ENCODE results near the gene PPP1R2B.
"Not testable (repeated sequence)": the region's sequence is repeated elsewhere in the genome, so short reads cannot be mapped to it uniquely, and the experiment has no call there.

Gene PPP1R2B

DNA sequence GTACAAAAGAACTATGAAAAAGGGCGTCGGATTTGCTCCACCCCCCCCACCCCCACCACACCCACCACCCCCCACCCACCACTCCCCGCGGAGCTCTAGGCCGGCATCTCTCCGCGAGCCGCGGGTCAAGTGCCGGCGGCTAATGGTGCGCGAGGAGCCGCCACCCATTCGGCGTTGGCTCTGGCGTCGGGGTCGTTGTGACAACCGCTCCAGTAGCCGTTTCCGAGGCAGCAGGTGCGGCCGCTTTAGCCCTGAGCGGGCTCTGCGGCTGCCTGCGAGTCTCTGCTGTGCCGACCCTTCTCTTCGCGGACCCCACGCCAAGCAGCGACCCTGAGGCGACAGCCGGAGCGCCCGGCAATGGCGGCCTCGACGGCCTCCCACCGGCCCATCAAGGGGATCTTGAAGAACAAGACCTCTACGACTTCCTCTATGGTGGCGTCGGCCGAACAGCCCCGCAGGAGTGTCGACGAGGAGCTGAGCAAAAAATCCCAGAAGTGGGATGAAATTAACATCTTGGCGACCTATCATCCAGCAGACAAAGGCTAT is at the start of gene PPP1R2B:
Gene PPP1R2B (plus strand): TSS at position 90 of the 546 bp plus-strand sequence. CDS start 268 bp downstream, at position 358.
- DNase-seq: no peak

DNA sequence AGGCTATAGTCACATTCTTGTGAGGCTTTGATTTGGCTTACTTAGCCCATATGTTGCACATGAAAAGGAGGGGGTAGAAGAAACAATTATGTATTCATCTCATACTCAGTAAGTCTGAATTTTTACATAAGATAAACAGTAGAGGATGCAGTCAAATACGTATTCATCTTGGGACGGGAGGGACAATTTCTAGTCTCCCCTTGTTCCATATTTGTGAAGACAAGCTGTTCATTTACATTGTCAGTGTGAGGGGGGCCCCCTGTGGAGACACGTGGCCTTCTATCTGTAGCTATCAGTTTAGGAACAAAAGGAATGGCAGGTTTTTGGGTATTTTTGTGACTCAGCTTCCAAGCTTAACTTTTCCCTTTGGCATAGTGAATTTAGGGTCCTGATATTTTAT is 49.2 kb upstream of the PPP1R2B start:
- no peak for DNase-seq

DNA sequence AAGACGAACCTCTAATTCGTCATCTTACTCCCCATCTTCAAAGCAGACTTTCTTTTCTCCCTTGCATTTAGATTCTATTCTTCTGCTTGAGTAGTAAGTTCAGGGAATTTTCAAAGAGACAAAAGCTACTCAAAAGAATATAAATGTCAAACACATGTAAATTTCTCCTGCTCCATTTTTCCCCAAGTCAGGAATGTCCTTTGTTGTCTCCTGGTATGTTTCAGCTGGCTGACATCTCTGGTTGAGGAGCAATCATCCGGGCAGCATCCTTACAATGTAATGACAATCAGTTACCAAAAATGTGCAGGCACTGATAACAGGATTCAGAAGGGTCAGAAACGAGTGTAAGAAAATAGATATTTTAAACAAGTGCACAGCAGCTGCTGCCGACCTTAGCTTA is 47.6 kb upstream of the PPP1R2B start:
- DNase-seq: no peak

DNA sequence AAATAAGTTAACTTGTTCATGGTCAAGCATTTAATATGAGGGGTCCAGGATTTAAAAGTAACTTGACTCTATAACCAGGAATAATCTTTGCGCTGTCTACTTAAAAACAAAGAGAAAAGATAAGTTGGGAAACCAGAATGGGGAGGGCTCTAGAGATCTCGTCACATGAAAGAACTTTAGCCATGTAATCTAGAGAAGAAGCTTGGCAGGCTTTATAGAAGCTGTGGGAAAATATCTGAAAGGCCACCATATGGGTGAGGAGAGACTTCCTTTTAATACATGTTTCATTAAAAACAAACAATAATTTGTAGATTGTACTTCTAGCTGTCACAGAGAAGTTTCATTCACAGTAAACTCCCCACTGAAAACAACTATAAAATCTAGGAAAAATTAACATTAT is 46.7 kb upstream of the PPP1R2B start:
- no peak for DNase-seq

DNA sequence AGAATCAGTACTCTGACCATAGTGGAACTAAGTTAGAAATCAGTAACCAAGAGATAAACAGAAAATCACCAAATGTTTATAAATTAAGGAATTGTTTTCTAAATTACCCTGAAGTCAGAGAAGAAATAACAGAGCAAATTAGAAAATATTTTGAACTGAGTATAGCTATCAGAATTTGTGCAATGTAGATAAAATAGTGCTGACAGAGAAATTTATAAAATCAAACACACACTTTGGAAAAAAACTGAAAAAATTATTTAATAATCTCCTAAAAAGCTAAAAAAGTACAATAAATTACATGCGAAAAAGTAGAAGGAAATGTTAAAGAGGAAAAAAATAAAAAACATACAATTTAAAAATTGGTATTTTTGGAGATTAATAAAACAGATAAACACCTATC is 37.1 kb upstream of the PPP1R2B start:
- no peak for DNase-seq

DNA sequence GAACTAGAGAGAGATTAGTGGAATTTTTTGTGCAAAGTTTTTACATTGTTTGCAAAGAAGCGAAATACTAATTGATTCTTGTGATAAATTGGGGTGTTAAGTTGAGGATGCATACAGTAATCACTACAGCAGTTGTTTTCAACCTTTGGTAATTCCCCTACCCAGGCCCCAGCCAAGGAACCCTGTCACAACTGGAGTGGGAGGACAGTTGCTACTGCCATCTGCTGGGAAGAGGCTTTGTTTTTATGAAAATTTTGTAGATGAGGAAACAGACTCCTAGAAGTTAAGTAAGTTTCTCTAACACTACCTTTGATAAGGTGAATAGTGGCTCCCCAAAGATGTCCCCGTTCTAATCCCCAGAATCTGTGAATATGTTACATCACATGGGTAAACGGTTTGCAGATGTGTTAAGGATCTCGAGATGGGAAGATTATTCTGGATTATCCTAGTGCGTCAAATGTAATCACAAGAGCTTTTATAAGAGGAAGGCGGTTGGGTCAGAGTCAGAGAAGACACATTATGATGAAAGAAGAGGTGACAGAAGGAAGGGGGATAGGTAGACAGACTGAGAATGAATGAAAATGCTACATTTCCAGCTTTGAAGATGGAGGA is 34.0 kb upstream of the PPP1R2B start:
- peak; percentile 33 for DNase-seq

DNA sequence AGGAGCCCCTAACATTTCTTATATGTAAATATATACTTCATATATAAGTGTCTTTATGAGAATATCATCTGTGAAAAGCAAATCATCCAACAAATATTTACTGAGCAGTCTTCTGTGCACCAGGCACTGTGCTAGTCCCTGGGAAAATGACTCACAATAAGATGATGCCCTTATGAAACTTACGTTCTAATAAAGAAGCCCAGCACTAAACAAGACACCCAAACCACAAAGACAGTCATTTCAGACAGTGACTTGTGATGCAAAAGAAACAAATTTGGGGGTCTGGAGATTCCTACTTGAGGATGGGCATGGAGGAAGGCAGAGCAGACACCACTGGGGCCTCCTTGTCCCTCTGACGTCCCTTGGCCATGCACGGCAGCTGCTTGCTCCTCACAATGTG is 30.6 kb upstream of the PPP1R2B start:
- DNase-seq: no peak

DNA sequence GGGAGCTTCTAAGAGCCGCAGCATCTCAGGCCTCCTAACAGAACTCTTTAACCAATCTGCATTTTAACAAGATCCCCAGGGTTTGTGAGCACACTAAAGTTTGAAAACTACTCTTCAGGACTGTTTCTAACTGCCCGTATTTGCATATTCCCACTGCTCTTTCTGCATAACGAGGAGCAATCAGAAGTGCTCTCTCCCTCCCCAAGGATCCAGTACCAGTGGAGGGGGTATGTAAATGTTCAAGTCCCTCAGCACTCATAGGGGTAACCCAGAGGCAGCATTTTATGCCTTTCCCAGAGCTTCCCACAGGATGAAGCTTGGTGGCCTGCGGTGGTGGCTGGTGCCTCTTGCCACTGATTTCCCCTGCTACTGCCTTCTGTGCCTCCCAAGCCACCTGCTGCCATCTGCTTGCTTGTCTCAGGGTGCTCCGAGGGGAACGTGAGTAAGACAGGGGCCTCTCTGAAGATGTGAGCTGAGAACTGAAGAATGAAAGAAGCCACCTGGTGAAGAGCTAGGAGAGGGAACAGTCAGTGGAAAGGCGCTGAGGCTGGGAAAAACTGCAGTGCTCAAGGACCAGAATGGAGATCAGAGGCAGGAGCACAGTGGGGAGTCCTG is 30.0 kb upstream of the PPP1R2B start:
- no peak for DNase-seq

DNA sequence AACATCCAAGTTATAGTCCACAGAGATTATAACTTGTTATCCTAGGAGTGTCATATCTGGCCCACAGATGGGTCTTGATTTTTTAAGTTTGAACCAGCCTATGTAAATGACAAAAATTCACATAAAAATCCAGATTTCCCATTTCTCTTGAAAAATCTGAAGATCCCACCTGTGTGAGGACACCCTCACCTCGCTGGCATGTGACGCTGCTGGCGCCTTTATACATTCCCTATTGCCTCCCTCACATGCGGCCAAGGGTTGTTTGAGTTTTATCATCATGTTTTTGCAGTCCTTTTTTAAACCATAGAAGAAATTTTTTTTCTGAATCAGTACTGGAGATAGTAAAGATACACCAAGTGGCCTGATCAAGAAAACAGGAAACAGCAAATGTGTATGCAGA is 25.9 kb upstream of the PPP1R2B start:
- no peak for DNase-seq

DNA sequence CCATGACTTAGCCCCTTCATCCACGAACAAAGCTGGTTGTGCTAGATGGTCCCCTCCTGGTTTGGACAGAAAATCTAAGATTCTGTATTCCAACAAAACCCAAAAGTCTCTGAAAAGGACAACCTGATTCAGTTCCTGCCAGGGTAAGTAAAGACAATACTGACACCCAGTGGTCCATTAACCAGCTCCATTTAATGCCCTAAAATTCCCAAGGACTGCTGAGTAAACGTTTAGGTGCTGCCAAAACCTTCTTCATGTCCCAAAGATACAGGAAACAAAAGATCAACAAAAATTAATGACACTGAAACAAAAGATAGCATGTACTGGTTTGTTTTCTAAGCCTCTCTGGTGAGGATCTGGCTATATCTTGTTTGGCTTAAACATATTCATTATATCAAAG is 25.3 kb upstream of the PPP1R2B start:
- no peak for DNase-seq

DNA sequence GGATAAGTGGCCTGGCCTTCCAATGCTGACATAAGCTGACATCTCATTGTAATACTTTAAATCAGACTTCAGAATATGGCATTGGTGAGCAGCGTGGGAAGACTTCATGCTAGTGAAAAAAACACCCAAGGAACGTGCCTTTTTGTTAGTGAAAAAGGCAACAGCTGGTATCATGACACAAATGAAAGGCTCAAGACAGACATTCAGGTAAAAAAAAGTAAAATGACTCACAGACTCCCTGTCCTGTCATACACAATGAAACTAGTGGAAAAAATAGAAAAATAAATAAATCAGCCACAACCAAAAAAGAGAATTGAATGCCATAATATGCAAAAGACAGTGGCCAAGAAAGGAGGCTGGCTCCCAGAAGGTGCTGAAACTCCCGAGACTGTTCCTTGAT is 24.4 kb upstream of the PPP1R2B start:
- no peak for DNase-seq

DNA sequence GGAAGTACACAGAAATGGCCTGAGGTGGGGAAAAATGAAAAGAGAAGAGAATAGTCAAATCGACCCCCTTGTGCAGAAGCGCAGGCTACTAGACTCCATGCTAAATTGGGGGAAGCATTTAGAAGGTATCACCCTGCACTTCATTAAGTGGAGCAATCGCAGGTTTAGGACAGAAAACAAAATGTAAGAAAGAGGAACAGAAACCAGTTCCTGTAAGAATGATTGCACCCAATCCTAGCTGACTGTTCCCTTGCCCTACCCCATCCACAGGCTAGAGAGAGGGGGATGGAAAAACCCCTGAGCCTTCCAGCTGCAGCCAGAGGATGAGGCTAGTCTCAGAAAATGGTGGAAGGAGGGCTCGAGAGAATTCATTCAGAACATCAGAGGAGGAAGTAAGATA is 23.9 kb upstream of the PPP1R2B start:
- DNase-seq: no peak

DNA sequence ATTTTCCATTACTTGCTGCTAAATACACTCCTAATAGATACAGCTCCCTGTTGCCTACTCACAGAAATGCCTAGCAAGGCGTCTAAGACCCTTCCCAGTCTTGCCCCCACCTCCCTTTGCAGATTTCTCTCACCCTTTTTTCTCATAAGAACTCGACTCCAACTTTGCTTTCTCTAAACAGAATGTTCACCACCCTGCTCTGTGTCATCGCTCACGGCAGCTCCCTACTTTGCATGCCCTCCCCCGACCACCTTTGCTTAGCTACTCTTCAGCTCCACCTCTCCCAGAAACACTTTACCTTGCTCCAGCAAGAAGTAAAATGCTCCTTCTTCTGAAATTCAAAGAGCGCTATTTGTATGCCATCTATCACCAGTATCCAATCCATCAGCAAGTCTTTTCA is 15.2 kb upstream of the PPP1R2B start:
- no peak for DNase-seq

DNA sequence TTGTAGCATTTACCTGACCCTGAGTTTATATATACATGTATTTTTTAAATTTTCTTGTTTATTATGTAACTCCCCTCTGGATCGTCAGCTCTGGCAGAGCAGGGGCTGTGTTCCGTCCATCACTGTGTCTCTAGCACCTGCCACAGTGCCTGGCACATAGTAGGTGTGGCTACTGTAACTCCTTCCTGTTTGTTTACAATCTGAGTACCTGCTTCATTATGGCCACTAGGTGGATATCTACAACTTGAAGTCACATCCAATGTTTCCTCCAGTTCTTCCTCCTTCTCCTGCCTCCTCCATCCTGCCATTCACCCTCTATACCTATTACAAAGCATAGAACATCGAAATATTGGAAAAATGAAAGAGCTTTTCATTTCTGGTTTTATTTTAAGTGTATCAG is 14.2 kb upstream of the PPP1R2B start:
- DNase-seq: no peak

DNA sequence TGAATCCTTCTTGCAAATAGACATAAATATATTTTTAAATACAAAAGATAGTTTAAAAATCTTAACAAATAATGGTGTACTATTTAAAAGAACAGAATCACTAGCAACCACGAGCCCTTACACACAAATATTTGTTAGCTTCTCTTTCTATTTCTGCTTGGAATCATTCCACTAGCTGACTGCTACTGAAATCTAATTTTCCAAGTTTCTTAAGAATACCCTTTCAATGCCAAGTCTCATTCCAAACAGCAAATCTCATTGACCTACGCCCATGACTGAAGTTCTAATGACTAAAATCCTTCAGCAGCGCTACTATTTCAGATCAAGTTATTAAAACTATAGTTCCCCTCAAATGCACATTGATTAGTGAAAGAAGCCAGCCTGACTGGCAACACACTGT is 13.2 kb upstream of the PPP1R2B start:
- DNase-seq: no peak

DNA sequence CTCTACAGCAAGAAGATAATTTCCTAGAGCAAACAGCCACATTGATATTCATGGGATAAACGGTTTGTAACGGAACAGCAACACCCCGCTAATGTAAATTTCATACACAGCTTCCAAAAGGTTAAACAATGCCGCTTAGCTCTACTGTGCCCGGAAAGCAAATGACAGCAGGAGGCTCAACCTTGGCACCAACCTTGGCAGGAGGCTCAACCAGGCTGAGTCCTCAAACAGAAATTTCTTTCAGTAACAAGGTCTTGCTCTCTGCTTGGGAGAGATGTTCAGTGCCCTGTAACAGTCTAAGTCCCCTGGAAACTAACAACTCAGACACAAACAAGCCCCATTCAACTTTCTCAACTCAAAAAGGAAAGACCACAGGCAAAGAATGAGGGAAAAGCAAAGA is 11.1 kb upstream of the PPP1R2B start:
- DNase-seq: no peak

DNA sequence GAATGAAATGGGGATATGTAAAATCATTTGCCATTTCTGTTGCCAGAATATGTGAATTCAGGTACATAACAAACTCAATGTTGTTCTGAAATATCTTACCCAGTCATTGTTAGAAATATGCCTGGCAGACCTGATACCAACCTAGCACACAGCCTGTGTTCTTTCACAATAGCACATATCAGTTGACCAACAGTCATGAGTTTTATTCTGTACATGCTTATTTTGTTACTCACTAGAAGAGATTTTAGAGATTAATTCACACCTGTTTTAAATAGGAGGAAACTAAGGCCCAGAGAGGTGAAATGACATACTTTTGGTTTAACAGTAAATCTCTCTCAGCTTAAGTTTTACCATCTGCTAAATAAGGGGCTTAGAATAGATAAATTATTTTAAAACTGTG is 8.4 kb upstream of the PPP1R2B start:
- no peak for DNase-seq

DNA sequence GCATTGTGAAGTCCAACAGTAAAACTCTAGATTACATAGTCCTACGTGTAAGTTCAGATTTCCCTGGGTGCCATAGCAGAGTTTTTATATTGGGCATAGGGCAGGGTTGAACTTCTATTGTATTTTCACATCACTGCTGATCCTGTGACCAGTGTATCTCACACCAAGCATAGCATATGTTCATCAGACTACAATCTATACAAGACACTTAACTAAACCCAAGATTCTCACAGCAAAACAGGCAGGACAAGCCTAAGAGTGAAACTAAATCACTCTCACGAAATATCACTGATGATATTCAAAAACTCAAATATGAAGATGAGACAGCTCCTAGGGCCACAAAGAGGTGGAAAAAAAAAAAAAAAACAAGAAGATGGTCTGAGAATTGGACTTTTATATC is 3.2 kb upstream of the PPP1R2B start:
- DNase-seq: no peak

DNA sequence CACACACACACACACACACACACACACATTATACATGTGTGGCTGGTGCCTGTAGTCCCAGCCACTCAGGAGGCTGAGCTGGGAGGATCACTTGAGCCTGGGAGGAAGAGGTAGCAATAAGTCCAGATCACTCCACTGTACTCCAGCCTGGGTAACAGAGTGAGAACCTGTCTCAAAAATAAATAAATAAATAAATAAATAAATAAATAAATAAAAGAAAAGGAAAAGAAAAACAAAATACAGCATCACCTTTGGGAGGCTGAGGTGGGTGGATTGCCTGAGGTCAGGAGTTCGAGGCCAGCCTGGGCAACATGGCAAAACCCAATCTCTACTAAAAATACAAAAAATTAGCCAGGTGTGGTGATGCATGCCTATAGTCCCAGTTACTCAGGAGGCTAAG is 1.6 kb upstream of the PPP1R2B start:
- DNase-seq: not testable (repeated sequence)

DNA sequence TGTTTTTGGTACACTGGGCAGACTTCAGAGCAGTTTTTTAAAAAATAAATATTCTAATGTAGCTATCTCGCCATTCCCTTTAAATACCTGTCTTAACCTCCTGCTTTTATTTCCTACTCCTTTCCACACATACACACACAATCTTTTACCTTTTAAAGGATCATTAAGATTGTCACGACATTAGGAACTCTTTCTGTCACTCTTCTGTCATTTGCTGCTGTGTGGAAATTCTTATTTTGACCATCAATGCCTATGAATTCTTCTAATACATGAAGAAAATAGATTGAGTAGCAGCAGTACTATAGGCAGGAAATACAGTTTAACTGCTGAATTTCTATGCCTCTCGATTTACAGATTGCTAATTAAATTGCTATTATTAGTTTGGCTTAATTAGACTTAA is 1.8 kb downstream of the PPP1R2B start:
- no peak for DNase-seq

DNA sequence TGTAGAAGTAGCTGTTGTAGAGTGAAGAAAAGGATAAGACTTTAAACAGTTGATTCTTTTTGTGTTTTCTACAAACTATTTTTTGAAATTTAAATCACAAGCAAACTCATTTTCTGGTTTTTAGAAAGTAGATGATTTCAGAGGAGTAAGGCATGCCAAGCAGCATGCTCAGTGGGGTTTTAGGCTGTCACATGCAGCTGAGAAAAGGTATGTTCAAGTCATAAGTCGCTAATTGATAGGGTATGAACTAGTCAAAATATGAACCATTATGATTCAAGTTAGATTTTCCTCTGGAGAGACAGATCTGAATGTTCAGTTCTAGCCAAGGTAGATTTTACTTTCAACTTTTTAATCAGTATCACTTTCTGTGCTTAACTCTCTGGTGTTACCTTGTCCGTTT is 3.0 kb downstream of the PPP1R2B start:
- not testable (repeated sequence) for DNase-seq

DNA sequence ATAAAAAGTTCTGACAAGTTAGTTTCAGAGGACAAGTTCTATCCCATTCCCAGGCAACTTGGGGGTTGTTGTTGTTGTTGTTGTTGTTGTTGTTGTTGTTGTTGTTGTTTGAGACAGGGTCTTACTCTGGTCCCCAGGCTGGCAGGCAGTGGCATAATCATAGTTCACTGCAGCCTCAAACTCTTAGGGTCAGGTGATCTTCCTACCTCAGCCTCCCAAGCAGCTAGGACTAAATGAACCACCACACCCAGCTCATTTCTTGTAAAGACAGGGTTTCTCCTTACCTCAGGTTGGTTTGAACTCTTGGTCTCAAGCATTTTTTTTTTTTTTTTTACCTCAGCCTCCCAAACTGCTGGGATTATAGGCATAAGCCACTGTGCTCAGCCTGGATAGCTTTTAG is 15.3 kb downstream of the PPP1R2B start:
- no peak for DNase-seq

DNA sequence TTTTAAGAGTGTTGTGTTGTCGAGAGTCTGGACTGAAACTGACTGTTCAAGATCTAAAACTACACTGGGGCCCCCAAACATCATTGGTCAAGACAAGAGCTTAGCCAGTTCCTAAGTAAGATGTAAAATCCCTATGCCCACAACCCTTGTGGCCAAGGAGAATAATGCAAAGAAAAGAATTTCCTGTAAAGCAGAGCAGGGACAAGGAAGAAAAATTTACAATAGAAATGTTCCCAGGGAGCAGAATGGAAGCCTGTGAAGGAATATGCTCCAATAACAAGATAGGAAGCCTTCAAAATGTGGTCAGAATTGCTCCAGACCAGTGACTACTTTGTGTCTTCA is 20.4 kb downstream of the PPP1R2B start:
- no peak for DNase-seq

DNA sequence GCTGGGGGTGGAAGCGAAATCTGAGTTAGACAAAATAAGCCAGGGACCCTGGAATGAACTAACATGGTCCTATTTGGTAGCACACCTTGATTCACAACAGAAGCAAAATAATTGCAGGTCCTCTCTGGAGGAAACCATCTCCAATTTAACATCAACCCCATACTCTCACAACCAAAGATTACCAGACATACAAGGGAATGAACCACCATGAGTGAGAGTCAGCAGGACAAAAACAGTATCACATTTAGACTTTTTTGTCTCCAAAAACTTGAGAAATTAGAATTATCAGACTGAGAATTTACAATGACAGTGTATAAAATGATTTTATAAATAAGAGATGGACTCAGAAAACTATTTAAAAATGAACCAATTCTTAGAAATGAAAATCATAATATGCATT is 21.1 kb downstream of the PPP1R2B start:
- DNase-seq: no peak

DNA sequence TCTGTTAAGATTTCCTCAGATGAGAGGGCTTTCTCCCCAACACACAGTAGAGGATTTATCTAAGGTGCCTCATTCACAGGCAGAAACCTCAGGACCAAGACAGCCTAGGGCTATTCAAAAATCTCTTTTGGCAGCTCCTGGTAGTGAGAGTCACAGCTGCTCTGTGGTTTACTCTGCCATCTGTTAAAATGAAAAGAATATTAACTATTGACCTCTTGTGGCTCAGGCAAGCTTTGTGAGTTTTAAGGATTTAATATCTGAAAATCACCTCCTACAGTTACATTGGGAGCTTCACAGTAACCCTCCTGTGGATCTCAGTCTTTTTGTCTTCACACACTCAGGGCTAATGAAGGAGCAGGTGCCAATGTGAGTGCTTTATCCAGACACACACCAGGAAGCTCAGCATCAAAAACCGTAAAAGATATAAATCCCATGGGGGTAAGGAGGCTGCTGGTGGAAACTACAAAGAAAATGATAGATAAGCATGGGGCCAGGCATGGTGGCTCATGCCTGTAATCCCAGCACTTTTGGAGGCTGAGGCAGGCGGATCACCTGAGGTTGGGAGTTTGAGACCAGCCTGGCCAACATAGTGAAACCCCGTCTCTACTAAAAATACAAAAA is 29.7 kb downstream of the PPP1R2B start:
- DNase-seq: no peak
